Measurements from ENCODE around the gene WIPF3.

WIPF3 gene

GRCh38 chr7:29843726-29844125, 37.4 kb downstream of the WIPF3 start:
- H3K4me3 ChIP-seq (ENCODE audit: low read depth, low read length) = no peak overlapping the region
- TF ChIP-seq CTCF (IDR thresholded peaks at IDR 0.05; ENCODE audit: low read depth, low read length, missing control alignments) = no peak
- DNase-seq (ENCODE audit: low read depth) = no peak

- DNase-seq (ENCODE audit: low read depth) = no peak
- H3K4me3 ChIP-seq (ENCODE audit: low read depth, low read length) = no peak overlapping the region
- TF ChIP-seq CTCF (IDR thresholded peaks at IDR 0.05; ENCODE audit: low read depth, low read length, missing control alignments) = no peak
These were observed 38.3 kb downstream of the WIPF3 start for GRCh38 chr7:29844559-29844958.

DNA sequence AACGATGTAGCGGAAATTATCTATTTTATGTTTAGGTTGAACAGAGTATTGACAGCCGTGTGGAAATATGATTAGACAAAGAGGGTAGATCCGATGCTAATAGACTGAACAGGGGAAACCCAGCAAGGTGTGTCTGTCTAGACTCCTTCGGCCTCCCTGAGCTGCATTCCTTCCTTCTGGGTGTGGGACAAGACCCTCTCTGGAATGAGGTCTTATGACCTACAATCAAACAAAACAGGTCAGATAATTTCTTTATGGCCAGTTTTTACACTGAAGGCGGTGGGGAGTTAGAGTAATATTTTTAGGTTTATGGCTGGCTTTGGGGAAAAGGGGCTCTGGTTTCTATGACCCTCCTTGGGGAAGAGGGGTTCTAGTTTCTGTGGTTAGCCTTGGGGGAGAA, 41.2 kb downstream of the WIPF3 start:
- H3K4me3 ChIP-seq (ENCODE audit: low read depth, low read length) = no peak overlapping the region
- DNase-seq (ENCODE audit: low read depth) = no peak
- TF ChIP-seq CTCF (IDR thresholded peaks at IDR 0.05; ENCODE audit: low read depth, low read length, missing control alignments) = no peak

DNA sequence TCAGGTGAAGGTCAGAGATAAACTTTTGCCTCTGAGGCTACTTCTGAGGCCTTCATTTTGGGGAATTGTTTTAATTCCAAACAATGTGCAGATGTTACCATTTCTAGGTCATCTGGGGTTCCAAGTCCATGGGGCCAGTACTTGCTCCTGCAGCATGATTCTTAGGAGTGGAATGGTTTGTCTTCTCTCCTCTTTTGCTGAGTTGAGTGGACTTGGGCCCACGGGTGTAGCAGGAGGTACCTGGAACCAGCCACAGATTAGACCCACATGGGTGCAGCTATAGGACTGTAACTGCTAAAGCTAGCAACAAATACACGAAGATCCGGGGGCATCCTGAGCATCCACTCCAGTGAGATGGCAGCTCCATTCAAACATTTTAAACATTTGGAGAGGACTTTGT, 41.6 kb downstream of the WIPF3 start:
- TF ChIP-seq CTCF (IDR thresholded peaks at IDR 0.05; ENCODE audit: low read depth, low read length, missing control alignments) = no peak
- H3K4me3 ChIP-seq (ENCODE audit: low read depth, low read length) = no peak overlapping the region
- DNase-seq (ENCODE audit: low read depth) = no peak

DNA sequence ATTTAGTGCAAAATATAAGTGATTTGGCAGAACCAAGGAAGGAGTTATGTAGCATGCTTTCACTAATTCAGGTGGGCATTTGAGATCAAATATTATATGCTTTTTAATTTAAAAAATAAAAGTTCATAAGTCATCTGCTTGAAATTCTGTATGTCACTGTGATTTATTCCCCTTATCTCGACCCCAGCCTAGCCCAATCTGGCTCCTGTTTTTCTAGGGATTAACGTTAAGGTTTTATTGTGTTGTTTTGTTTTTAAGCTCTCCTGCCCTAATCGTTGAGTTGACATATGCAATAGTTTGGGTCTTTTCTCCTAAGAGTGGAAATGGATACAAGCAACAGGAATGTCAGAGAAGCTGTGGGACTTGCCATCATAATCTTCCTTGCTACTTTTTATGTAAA, 42.6 kb downstream of the WIPF3 start:
- no peak for DNase-seq (ENCODE audit: low read depth)
- H3K4me3 ChIP-seq (ENCODE audit: low read depth, low read length) = no peak overlapping the region
- no peak for TF ChIP-seq CTCF (IDR thresholded peaks at IDR 0.05; ENCODE audit: low read depth, low read length, missing control alignments)

- H3K4me3 ChIP-seq (ENCODE audit: low read depth, low read length) = no peak overlapping the region
- no peak for TF ChIP-seq CTCF (IDR thresholded peaks at IDR 0.05; ENCODE audit: low read depth, low read length, missing control alignments)
- DNase-seq (ENCODE audit: low read depth) = no peak
These were observed 45.2 kb downstream of the WIPF3 start for GRCh38 chr7:29851487-29851886.

DNA sequence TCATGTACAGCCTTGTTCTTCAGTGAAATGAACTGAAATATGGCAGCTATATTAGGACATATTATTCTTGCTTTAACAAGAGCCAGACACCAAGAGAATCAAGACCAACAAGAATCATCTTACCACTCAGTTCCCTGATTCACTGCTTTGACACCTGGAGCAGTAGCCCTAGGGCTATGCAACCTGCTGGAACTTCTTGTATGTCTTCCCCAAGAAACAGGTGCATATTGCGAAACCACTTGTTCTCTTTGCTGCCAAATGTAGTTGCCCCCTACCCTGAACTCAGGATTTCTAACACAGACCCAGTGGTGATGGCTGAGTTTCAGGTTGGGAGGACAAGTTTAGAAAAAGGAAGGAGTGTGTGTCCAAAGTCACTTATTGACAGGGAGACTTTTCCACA, 46.1 kb downstream of the WIPF3 start:
- H3K4me3 ChIP-seq (ENCODE audit: low read depth, low read length) = no peak overlapping the region
- no peak for TF ChIP-seq CTCF (IDR thresholded peaks at IDR 0.05; ENCODE audit: low read depth, low read length, missing control alignments)
- no peak for DNase-seq (ENCODE audit: low read depth)

All from GM12864 (cell line).